Tibial nerve (tissue), 4 donors: ENCODE results near the gene TFAP2B. TPM values are rescaled to one million over a fixed set of nuclear protein-coding genes. Genes with fewer than 3 reads are reported as not detected.

Source experiments
- DNase-seq, 2 donors: peaks; one replicate each; pipeline ENCODE4 v3.0.0-alpha.2; 2019; ENCODE audit warnings: low spot score in 2 of 2
- H3K27ac ChIP-seq, 4 donors: fragments of 200-600 bp; sonication (generic) in 3 of 4; one replicate each; pipeline ENCODE4 v1.5.1; 2017 to 2019; ENCODE audit warnings: mild to moderate bottlenecking in 1 of 4
- H3K27me3 ChIP-seq, 2 donors: fragments of 200-600 bp; sonication (generic) in 1 of 2; one replicate each; pipeline versions ENCODE4 v1.5.1 to v1.6.0; 2017 to 2019
- H3K36me3 ChIP-seq, 3 donors: fragments of 200-600 bp; sonication (generic); one replicate each; pipeline ENCODE4 v1.5.1; 2018 to 2019
- H3K4me1 ChIP-seq, 4 donors: fragments of 200-600 bp; sonication (generic) in 3 of 4; one replicate each; pipeline ENCODE4 v1.5.1; 2017 to 2019
- H3K4me3 ChIP-seq, 4 donors: fragments of 200-600 bp; sonication (generic) in 3 of 4; one replicate each; pipeline ENCODE4 v1.5.1; 2017 to 2019; ENCODE audit warnings: mild to moderate bottlenecking in 1 of 4, moderate library complexity in 1 of 4
- H3K9me3 ChIP-seq, 4 donors: fragments of 200-600 bp; sonication (generic) in 3 of 4; one replicate each; pipeline ENCODE4 v1.5.1; 2017 to 2019
- EP300 ChIP-seq, 2 donors: sonication (generic); formaldehyde crosslinking; IDR thresholded peaks; one replicate each; pipeline ENCODE4 v1.6.1; 2017; ENCODE audit warnings: antibody characterized with exemption in 2 of 2, mild to moderate bottlenecking in 1 of 2
- POLR2A ChIP-seq, 2 donors: fragments of 450-650 bp; IDR thresholded peaks; one replicate each; pipeline ENCODE4 v1.6.1; 2017; ENCODE audit warnings: antibody characterized with exemption in 2 of 2, mild to moderate bottlenecking in 2 of 2, moderate library complexity in 2 of 2
- WGBS, 2 donors: methylation state at CpG; one replicate each; pipeline ENCODE4 v1.1.5; 2018; 5-methylcytosine and 5-hydroxymethylcytosine counted together
- total RNA-seq, 4 donors: library from RNA; depleted of rRNA; stranded (reverse); fragments of >200 nt; gene quantifications; one replicate each; pipeline ENCODE4 v1.1.0, GENCODE V29; 2016
- TF ChIP-seq, protein P1 (sequence below), 5 experiments: fragments of 200-600 bp in 3 of 5; fragments of 450-650 bp in 2 of 5; sonication (generic) in 3 of 5; IDR thresholded peaks; one replicate each; pipeline ENCODE4 v1.5.1; 2016 to 2019; ENCODE audit warnings: antibody characterized with exemption in 5 of 5, mild to moderate bottlenecking in 3 of 5, moderate library complexity in 2 of 5

TFAP2B gene
- total RNA-seq, 4 donors from 2014 or later: 0.22 to 1.2 TPM; not detected in 2

DNA sequence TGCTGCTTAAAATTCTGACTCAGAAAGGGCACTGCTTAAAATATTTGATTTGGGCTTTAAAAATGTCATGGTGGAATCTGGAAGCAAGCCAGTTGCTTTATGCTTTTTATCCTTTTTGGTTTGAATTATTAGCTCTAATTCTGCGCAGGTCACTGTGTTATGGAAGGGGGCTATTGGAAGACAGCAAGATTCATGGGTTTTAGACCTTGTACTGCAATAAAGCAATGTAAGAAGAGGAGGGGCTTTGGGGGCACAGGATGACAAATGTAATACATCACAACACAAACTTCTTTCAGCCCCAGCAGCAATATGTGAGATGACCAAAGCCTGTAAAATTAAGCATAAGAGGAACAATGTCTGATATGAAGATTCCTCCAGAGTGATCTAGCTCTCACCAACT is 68.4 kb downstream of the TFAP2B start:
- WGBS, 2 donors: 77 to 80% methylated on average over 1 of the region's 1 CpG
- H3K4me3 ChIP-seq: no peak overlapping the region
- no peak for DNase-seq

GRCh38 chr6:50889497-50889896 is 70.8 kb downstream of the TFAP2B start:
- no peak overlapping the region for H3K4me3 ChIP-seq
- 60 to 69% methylated on average over 3 of the region's 3 CpGs for WGBS, 2 donors

More for the DNA sequence above, 68.4 kb downstream of the TFAP2B start:
- H3K27ac ChIP-seq: no peak overlapping the region
- H3K36me3 ChIP-seq: no peaks in the 10 kb centered on the region
- no peaks in the 10 kb centered on the region for H3K27me3 ChIP-seq
- H3K4me1 ChIP-seq: peaks cover 0 to 11% (median 2%) of the 10 kb centered on the region in 4 donors
- no peaks in the 10 kb centered on the region for H3K9me3 ChIP-seq
- no peak for TF ChIP-seq EP300 (IDR thresholded peaks at IDR 0.05)
- no peak for TF ChIP-seq POLR2A (IDR thresholded peaks at IDR 0.05)
- TF ChIP-seq, protein P1, sequence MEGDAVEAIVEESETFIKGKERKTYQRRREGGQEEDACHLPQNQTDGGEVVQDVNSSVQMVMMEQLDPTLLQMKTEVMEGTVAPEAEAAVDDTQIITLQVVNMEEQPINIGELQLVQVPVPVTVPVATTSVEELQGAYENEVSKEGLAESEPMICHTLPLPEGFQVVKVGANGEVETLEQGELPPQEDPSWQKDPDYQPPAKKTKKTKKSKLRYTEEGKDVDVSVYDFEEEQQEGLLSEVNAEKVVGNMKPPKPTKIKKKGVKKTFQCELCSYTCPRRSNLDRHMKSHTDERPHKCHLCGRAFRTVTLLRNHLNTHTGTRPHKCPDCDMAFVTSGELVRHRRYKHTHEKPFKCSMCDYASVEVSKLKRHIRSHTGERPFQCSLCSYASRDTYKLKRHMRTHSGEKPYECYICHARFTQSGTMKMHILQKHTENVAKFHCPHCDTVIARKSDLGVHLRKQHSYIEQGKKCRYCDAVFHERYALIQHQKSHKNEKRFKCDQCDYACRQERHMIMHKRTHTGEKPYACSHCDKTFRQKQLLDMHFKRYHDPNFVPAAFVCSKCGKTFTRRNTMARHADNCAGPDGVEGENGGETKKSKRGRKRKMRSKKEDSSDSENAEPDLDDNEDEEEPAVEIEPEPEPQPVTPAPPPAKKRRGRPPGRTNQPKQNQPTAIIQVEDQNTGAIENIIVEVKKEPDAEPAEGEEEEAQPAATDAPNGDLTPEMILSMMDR (IDR thresholded peaks at IDR 0.05): no peak

GRCh38 chr6:50889935-50890334 is 71.3 kb downstream of the TFAP2B start:
- no peak for DNase-seq
- peaks cover 0 to 11% (median 2%) of the 10 kb centered on the region in 4 donors for H3K4me1 ChIP-seq
- no peaks in the 10 kb centered on the region for H3K27me3 ChIP-seq
- peaks cover 0 to 2% (median 0%) of the 10 kb centered on the region in 4 donors for H3K9me3 ChIP-seq
- no peak overlapping the region for H3K4me3 ChIP-seq
- TF ChIP-seq, protein P1 (IDR thresholded peaks at IDR 0.05): no peak
- TF ChIP-seq EP300 (IDR thresholded peaks at IDR 0.05) (no peak), POLR2A (IDR thresholded peaks at IDR 0.05) (no peak)
- 35 to 58% methylated on average over 2 of the region's 2 CpGs for WGBS, 2 donors
- no peaks in the 10 kb centered on the region for H3K36me3 ChIP-seq
- H3K27ac ChIP-seq: no peak overlapping the region

More at GRCh38 chr6:50889497-50889896, 70.8 kb downstream of the TFAP2B start:
- TF ChIP-seq, protein P1 (IDR thresholded peaks at IDR 0.05): no peak
- TF ChIP-seq POLR2A (IDR thresholded peaks at IDR 0.05) (no peak), EP300 (IDR thresholded peaks at IDR 0.05) (no peak)
- Histone ChIP-seq H3K36me3 (no peaks in the 10 kb centered on the region), H3K27ac (no peak overlapping the region), H3K4me1 (peaks cover 0 to 11% (median 2%) of the 10 kb centered on the region in 4 donors), H3K27me3 (no peaks in the 10 kb centered on the region), H3K9me3 (no peaks in the 10 kb centered on the region)
- DNase-seq: no peak

DNA sequence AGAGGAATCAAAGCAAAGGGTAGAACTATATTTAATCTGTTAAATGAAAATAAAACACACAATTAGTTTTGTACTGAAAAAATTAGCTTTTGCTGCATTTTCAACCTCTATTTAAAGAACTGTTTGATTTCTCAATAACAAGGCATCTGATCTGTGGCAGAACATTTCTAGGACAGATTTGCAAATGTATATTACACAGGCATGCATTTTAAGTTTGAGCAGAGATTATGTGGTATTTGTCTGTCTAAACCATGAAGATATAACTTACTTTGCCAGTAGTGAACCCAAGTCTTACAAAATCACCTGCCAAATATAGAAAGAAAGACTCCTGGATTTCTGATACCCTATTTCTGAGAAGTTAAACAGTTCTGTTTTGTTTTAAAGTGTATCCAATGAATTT is 71.9 kb downstream of the TFAP2B start:
- H3K36me3 ChIP-seq: no peaks in the 10 kb centered on the region
- TF ChIP-seq POLR2A (IDR thresholded peaks at IDR 0.05) (no peak), EP300 (IDR thresholded peaks at IDR 0.05) (no peak)
- TF ChIP-seq, protein P1 (IDR thresholded peaks at IDR 0.05): no peak
- DNase-seq: no peak
- H3K9me3 ChIP-seq: peaks cover 0 to 9% (median 0%) of the 10 kb centered on the region in 4 donors
- H3K4me1 ChIP-seq: peaks cover 0 to 11% (median 2%) of the 10 kb centered on the region in 4 donors
- no peaks in the 10 kb centered on the region for H3K27me3 ChIP-seq
- H3K4me3 ChIP-seq: no peak overlapping the region
- no peak overlapping the region for H3K27ac ChIP-seq

DNA sequence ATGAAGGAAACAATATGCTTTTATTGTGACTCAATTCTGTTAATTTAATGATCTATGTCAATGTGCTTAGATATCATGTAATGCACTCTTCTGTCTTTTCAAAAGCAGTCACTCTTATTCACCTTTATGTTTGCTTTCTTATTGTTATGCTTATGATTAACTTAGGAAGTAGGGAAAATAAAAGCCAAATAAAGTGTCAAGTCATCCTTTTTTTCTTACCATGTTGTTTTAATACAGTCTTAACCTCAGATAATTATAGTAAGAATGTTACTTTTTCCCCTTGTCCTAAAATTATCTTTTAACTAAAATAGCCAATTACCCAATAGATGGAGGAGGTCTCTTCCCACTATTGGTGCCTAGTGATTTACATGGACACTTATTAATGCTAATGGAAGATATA is 72.6 kb downstream of the TFAP2B start:
- TF ChIP-seq POLR2A (IDR thresholded peaks at IDR 0.05) (no peak), EP300 (IDR thresholded peaks at IDR 0.05) (no peak)
- TF ChIP-seq, protein P1 (IDR thresholded peaks at IDR 0.05): no peak
- no peaks in the 10 kb centered on the region for H3K36me3 ChIP-seq
- H3K27me3 ChIP-seq: no peaks in the 10 kb centered on the region
- H3K4me3 ChIP-seq: no peak overlapping the region
- H3K4me1 ChIP-seq: peaks cover 0 to 11% (median 2%) of the 10 kb centered on the region in 4 donors
- peaks cover 0 to 12% (median 0%) of the 10 kb centered on the region in 4 donors for H3K9me3 ChIP-seq
- H3K27ac ChIP-seq: no peak overlapping the region
- no peak for DNase-seq

Other genes with a start within 250 kb of the TFAP2B start
- not detected for gene TFAP2D, start 105.3 kb upstream of the TFAP2B start, total RNA-seq